ENCODE results near the gene SMPD3. TPM values are rescaled to one million over a fixed set of nuclear protein-coding genes. Genes with fewer than 3 reads are reported as not detected.

SMPD3 gene
- polyA plus RNA-seq, 1 experiment = 0.27 TPM

DNA sequence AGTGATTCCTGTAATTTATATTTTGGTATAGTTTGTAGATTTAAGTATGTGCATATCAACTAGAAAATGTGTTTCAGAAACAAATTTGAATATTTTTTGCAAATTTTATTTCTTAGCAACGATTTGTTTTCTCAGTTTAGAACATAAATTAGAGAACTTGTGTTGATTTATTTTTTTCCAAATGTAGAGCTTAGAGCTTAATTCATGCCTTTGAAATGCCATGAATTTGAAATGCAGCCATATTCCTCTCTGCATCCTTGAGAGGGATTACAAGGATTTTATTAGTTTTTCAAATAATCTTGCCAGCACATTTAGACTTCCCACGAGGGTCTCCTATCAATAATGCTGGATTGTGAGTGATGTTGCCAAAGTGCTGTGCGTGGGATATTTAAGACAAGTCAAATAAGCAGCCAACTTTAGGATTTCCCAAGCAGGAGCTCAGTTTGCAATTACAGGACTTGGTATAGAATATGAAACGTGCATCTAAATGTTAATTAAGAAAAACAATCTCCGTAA is 6.7 kb upstream of the SMPD3 start:
- DNase-seq (ENCODE audit: low read depth) = no peak
- ChIA-PET CTCF (interaction anchor here (0.6 to 2.1 kb wide), 3 partner anchors 55 to 74 kb away, joined by 3 to 4 read pairs (median 4); no protein-coding TSS in a partner anchor), POLR2A (interaction anchor here (0.6 kb wide), 1 partner anchor 1814 kb away, joined by 3 read pairs; no protein-coding TSS in a partner anchor)
- Histone ChIP-seq H3K27me3 (ENCODE audit: control insufficient read depth, insufficient read depth, low read length) (no peaks in the 10 kb centered on the region), H3K36me3 (ENCODE audit: control insufficient read depth, insufficient read depth, low read length) (no peaks in the 10 kb centered on the region), H3K4me3 (ENCODE audit: low read depth, low read length) (no peak overlapping the region)
- TF ChIP-seq, protein P1, sequence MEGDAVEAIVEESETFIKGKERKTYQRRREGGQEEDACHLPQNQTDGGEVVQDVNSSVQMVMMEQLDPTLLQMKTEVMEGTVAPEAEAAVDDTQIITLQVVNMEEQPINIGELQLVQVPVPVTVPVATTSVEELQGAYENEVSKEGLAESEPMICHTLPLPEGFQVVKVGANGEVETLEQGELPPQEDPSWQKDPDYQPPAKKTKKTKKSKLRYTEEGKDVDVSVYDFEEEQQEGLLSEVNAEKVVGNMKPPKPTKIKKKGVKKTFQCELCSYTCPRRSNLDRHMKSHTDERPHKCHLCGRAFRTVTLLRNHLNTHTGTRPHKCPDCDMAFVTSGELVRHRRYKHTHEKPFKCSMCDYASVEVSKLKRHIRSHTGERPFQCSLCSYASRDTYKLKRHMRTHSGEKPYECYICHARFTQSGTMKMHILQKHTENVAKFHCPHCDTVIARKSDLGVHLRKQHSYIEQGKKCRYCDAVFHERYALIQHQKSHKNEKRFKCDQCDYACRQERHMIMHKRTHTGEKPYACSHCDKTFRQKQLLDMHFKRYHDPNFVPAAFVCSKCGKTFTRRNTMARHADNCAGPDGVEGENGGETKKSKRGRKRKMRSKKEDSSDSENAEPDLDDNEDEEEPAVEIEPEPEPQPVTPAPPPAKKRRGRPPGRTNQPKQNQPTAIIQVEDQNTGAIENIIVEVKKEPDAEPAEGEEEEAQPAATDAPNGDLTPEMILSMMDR (IDR thresholded peaks at IDR 0.05; ENCODE audit: insufficient read depth, low read depth, low read length) = no peak

GRCh38 chr16:68453816-68454215 is 5.5 kb upstream of the SMPD3 start:
- H3K4me3 ChIP-seq (ENCODE audit: low read depth, low read length) = no peak overlapping the region
- H3K36me3 ChIP-seq (ENCODE audit: control insufficient read depth, insufficient read depth, low read length) = no peaks in the 10 kb centered on the region
- TF ChIP-seq, protein P1 (IDR thresholded peaks at IDR 0.05; ENCODE audit: insufficient read depth, low read depth, low read length) = no peak
- DNase-seq (ENCODE audit: low read depth) = no peak
- ChIA-PET CTCF (interaction anchor here (1.8 kb wide), 1 partner anchor 56 kb away, joined by 4 read pairs; no protein-coding TSS in a partner anchor), POLR2A (no interaction called here)
- H3K27me3 ChIP-seq (ENCODE audit: control insufficient read depth, insufficient read depth, low read length) = no peaks in the 10 kb centered on the region

- ChIA-PET CTCF (interaction anchor here (0.6 to 2.0 kb wide), 8 partner anchors 8 to 353 kb away, joined by 3 to 8 read pairs (median 4); no protein-coding TSS in a partner anchor), POLR2A (no interaction called here)
- TF ChIP-seq, protein P1 (IDR thresholded peaks at IDR 0.05; ENCODE audit: insufficient read depth, low read depth, low read length) = no peak
- DNase-seq (ENCODE audit: low read depth) = peak; percentile 56
- no peaks in the 10 kb centered on the region for H3K27me3 ChIP-seq (ENCODE audit: control insufficient read depth, insufficient read depth, low read length)
- H3K36me3 ChIP-seq (ENCODE audit: control insufficient read depth, insufficient read depth, low read length) = no peaks in the 10 kb centered on the region
- no peak overlapping the region for H3K4me3 ChIP-seq (ENCODE audit: low read depth, low read length)
Measured at GRCh38 chr16:68452176-68452575, 3.9 kb upstream of the SMPD3 start.

DNA sequence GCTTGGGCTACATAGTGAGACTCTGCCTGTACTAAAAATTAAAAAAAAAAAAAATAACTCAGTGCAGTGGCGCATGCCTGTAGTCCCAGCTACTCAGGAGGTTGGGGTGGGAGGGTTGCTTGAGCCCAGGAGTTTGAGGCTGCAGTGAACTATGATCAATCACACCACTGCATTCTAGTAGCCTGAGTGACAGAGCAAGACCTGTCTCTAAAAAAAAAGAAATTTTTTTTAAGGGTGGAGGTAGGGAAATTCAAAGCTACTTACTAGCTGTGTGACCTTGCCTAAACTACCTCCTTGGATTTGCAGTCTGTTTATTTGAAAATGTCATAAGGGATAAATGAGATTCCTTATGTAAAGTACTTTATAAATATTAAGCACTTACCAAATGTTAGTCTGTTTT is 3.4 kb upstream of the SMPD3 start:
- TF ChIP-seq, protein P1 (IDR thresholded peaks at IDR 0.05; ENCODE audit: insufficient read depth, low read depth, low read length) = no peak
- POLR2A ChIA-PET = no interaction called here
- CTCF ChIA-PET = interaction anchor here (0.6 to 2.0 kb wide), 10 partner anchors 9 to 353 kb away, joined by 3 to 10 read pairs (median 4); no protein-coding TSS in a partner anchor

DNA sequence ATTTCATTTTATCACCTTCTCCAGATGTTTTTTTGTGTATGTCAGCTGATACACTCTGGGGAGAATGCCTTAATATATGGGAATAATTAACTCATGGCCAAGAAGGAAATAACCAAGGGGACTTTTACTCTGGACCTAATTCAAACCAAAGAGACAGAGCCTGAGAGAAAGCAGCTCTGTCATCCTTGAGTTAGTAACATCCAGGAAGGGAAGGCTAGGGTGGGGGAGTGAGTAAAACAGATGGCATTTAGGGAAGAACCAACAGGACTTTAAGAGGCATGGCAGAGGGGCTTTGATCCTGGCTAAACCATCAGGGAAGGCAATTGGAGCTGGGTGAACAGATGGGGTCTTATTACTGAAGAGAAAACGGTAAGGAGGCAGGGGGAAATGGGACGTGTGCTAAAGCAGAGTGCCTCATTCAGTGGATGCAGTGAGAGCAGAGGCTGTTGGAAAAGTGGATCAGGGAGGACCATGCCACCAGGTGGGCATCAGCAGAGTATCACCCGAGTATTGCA is 2.5 kb upstream of the SMPD3 start:
- DNase-seq (ENCODE audit: low read depth) = peak; percentile 13

More for the DNA sequence above, 3.4 kb upstream of the SMPD3 start:
- Histone ChIP-seq H3K4me3 (ENCODE audit: low read depth, low read length) (no peak overlapping the region), H3K36me3 (ENCODE audit: control insufficient read depth, insufficient read depth, low read length) (no peaks in the 10 kb centered on the region), H3K27me3 (ENCODE audit: control insufficient read depth, insufficient read depth, low read length) (peaks cover under 1% of the 10 kb centered on the region; the same call in 1 of the 2 replicates)
- DNase-seq (ENCODE audit: low read depth) = no peak

More for the DNA sequence above, 2.5 kb upstream of the SMPD3 start:
- POLR2A ChIA-PET = no interaction called here
- CTCF ChIA-PET = interaction anchor here (1.1 to 2.0 kb wide), 3 partner anchors 52 to 70 kb away, joined by 6 to 10 read pairs (median 8); no protein-coding TSS in a partner anchor
- Histone ChIP-seq H3K4me3 (ENCODE audit: low read depth, low read length) (no peak overlapping the region), H3K36me3 (ENCODE audit: control insufficient read depth, insufficient read depth, low read length) (no peaks in the 10 kb centered on the region), H3K27me3 (ENCODE audit: control insufficient read depth, insufficient read depth, low read length) (peaks cover 8% of the 10 kb centered on the region)
- TF ChIP-seq, protein P1 (IDR thresholded peaks at IDR 0.05; ENCODE audit: insufficient read depth, low read depth, low read length) = no peak
